ENCODE results near the gene DDX3X.
A peak's percentile ranks its signal among the peaks of the same experiment; 100 is the strongest.
"Not testable (repeated sequence)": the region's sequence is repeated elsewhere in the genome, so short reads cannot be mapped to it uniquely, and the experiment has no call there.

Gene DDX3X

GRCh38 chrX:41332005-41332404 is 2.0 kb upstream of the DDX3X start:
- no peak for DNase-seq

DNA sequence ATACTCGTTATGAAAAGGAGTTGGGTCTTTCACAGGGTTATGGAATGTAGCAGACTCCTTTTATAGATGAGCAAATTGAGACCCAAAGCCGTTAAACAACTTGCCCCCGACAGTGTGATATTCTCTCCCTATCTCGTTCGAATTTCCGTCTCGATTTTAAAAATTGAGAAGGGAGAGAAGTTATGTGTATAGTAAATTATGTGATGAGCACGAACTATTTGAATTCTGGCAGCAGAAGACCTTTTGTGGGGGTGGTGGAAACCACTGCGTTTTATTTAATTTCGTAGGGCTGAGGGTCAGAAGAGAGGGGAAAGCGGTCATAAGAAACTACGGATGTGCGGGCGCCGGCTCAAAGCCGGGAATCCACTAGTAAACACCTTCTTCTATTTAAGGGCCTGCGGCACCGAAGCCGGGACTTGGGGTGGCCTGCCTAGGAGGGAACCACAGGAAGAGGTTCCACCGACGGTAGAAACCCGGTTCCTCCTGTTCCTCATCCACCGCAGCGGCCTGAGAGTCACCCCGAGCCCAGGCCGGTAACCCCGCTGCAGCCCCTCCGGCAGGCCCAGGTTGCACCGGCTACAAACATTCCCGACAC is 1.5 kb upstream of the DDX3X start:
- peak; percentile 26 for DNase-seq

DNA sequence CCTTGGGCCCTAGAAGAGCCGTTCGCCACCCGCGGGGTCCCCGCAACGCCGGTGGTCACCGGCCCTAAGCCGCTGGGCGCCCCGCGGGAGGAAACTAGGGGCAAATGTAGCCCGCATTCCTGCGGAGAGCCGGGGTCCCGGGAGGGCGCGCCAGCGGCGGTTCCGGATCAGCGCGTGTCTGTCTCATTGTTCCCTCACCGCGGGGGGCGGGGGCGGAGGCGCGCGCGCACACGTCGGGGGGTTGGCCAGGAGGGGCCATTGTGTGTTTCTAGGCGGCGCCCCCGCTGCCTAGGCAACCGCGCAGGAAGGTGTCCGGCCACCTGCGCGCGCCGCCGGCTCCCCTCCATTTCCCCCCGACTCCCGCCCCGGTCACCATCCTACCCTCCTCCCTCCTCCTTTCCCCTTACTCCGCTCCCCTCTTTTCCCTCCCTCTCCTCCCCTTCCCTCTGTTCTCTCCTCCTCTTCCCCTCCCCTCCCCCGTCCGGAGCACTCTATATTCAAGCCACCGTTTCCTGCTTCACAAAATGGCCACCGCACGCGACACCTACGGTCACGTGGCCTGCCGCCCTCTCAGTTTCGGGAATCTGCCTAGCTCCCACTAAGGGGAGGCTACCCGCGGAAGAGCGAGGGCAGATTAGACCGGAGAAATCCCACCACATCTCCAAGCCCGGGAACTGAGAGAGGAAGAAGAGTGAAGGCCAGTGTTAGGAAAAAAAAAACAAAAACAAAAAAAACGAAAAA is 789 bp upstream of the DDX3X start:
- DNase-seq: peak; percentile 81

DNA sequence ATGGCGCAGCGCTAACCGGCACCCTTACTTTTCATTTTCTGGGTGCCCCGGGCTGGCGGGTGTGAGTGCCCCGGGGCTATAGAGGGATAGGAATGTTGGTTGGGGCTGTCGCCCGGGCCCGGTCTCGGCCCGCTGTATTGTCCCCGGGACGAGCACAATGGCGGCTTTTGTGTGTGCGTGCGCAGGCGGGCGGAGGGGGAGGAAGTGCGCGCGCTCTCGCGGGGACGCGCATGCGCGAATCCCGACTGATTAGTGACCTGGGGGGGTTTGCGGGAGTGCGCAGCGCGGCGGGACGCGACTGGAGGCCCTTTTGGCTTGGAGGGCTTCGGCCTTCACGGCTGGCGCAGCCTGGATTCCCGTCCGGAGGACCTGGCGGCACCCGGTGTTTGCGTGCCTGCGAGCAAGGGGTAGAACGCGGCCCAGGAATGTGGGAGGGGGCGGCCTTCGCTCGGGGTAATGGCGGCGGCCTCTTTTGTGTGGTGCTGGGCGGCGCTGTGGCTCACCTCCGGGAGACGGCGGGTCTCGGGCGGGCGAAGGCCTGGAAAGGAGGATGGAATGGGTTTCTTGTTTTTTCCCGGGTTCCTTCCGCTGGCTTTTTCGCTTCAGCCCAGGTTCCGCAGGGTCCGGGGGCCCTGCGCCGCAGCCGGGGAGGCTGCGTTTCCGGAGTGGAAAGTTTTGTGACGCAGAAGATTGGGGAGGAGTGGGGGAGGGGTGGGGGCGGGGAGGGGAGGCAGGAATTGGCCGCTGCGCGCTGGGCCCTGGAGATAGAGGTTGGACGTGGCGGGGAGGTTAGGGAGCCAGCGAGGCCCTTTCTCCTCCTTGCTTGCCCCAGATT is 618 bp downstream of the DDX3X start:
- peak; percentile 67 for DNase-seq

GRCh38 chrX:41335198-41335957 is 1.4 kb downstream of the DDX3X start:
- DNase-seq: no peak

DNA sequence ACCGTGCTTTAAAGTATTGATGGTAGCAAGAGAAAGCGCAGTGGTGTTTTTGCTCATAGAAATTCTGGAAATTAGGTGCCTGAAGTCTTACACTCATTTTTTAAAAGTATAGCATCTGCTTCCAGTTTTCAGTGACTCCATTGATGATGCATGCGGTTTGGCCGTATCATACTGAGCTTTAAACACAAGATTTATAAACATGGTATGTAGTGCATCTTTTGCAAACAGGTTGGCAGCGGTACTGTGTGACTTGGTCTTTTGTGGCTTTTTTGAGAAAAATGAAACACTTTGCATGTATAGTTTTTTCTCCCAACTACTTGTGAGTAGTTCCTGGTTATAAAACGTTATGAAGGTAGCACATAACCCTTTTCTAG is 2.0 kb downstream of the DDX3X start:
- peak; percentile 6 for DNase-seq

DNA sequence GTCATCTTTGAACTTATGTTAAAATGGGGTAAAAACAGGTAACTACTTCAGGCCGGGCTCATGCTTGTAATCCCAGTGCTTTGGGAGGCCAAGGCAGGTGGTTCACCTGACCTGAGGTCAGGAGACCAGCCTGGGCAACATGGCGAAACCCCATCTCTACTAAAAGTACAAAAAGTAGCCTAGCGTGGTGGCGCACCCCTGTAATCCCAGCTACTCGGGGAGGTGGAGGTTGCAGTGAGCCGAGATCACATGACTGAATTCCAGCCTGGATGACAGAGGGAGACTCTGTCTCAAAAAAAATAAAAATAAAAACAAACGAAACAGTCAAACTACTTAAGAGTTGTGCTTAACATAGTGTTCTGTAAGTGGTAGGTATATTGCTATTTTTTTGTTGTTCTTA is 2.5 kb downstream of the DDX3X start:
- DNase-seq: no peak

DNA sequence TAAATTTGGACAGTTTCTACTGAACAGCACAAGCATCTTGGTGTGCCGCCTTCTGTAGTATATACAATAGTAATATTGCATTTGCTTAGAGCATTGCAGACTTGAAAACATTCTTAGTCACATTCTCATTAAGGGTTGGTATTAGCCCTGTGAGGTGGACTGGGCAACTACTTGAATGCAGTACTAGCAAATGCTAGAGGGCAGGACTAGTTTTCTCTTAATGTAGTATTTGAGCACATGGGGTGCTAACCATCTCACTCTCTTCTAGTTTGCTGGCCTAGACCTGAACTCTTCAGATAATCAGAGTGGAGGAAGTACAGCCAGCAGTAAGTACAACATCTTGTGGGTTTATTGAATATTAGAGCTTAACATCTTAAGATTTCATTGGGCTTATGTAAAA is 3.2 kb downstream of the DDX3X start:
- DNase-seq: no peak

- no peak for DNase-seq
These were observed 4.5 kb downstream of the DDX3X start for GRCh38 chrX:41338436-41338835.

DNA sequence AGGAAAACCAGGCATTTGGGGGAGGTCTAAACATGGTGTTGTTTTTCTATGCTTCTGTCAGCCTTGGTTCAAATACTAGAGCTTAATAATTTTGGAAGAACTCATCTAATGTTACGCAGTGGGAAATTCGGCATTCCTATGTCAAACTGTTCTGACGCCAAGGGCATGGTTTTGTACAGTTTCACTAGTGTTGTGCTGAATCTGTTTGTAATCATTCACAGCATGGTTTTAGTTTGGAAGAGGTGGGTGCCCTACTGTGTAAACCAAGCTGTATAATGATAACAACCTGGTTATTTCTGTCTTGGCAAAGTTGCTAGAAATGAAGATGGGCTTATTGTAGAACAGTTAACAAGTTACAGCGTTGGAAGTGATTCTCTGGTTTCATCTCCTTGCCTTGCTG is 5.2 kb downstream of the DDX3X start:
- DNase-seq: no peak

GRCh38 chrX:41344053-41344452 is 10.1 kb downstream of the DDX3X start:
- DNase-seq: no peak

- DNase-seq: no peak
These were observed 13.2 kb downstream of the DDX3X start for GRCh38 chrX:41347186-41347585.

GRCh38 chrX:41348551-41348950 is 14.6 kb downstream of the DDX3X start:
- DNase-seq: no peak

GRCh38 chrX:41350150-41350975 is 16.4 kb downstream of the DDX3X start:
- DNase-seq: no peak

DNA sequence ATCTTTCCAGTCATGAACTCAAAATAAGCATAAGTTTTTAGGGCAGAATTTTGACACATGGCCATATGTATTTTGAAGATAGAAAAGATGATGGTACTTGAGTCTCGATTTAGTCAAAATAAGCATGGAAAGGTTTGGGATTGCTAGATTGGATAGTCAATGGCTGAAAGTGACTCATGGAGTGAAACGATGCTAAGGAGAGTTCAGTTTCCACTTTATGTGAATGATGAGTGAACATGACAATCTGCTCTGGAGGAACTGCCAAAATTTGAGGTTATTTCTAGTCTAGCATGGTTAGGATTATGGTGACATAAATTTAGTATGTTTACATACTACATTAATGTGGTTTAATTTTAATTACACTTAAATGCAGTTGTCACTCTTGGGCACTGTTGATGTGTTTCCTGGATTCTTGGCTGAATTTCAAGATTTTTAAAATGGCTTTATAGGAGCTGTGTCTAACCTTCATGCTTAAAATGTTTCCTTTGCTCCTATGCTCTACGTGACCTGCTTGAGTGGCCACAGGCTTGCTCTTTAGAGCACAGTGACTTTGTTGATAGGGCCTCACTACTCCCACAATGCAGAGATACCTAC is 17.1 kb downstream of the DDX3X start:
- no peak for DNase-seq

DNA sequence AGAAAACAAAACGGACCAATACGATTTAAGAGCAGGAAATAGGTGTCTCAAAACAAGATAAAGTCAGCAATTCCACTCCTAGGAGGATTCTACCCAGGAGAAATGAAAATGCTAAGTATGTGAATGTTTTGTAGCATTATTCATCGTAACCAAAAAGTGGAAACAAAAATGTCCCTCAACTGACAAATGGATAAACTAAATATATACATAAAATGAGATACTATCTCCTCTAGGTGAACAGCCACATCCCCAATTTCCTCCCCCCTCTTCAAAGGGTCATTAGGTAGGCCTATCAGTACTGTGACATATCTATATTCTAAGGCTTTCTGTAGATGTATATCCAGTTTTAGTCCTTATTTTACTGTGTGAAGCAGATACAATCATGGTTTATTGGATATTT is 18.0 kb downstream of the DDX3X start:
- no peak for DNase-seq

DNA sequence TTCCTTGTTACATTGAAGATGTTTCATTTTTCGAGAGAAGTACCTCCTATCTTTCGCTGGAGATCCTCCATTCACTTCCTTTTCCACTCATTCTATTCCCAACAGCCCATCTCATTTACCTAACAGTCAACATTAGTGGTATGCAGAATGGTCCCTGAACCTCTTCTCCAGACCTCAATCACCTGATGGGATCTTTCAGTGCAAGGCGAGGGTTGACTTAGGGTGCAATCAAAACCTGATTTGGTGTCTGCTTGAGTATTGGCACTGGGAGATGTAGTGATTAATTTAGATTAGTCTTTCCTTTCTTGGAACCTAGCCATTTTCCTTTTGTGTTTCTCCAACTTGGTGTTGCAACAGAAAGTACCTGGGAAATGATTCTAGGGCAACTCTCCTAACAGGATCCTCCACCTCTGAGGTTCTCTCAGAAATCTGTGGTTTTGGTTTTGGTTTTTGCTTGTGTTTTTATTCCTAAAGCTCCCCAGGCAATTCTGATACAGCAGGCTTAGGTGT is 18.4 kb downstream of the DDX3X start:
- no peak for DNase-seq

DNA sequence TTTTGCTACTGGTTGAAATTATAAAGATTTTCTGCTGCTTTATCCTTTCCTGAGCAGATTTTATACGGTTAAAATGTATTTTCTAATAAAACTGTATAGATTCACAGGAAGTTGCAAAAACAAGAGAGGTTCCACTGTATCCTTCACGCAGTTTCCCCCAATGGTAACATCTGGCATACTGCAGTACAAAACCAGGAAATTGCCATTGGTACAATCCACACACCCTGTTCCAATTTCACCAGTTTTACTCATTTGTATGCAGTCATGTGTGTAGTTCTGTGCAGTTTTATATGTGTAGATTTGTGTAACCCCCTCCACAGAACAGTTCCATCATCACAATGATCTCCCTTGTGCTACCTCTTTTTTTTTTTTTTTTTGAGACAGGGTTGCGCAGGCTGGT is 20.0 kb downstream of the DDX3X start:
- DNase-seq: no peak

DNA sequence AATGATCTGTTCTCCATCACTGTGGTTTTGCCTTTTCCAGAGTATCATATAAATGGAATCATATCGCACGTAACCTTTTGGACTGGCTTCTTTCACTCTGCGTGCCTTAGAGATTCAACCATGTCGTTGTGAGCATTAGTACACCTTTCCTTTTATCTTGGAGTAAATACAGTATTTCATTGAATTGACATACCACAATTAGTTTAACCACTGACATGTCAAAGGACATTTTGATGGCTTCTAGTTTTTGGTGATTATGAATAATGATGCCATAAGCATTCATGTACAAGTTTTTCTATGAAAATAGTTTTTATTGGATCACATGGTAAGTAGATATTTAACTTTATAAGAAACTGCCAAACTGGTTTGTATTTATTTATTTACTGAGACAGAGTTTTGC is 35.2 kb downstream of the DDX3X start:
- DNase-seq: no peak

- DNase-seq: not testable (repeated sequence)
These were observed 37.6 kb downstream of the DDX3X start for GRCh38 chrX:41371575-41371974.

- DNase-seq: no peak
These were observed 40.1 kb downstream of the DDX3X start for GRCh38 chrX:41373989-41374606.
